Retinal pigment epithelial cell (primary cell): Measurements from ENCODE around the gene ST3GAL6.

Experiments
- DNase-seq: peaks from one replicate; pipeline ENCODE4 v3.0.0-alpha.2; 2010; ENCODE audit warnings: low read depth
- H3K4me3 ChIP-seq: 2 replicates; pipeline ENCODE4 v1.5.1; 2011; ENCODE audit warnings: mild to moderate bottlenecking, low read length, control low read depth, moderate library complexity
- TF ChIP-seq, protein P1 (sequence below): conservative IDR thresholded peaks from 2 replicates; pipeline ENCODE4 v1.5.1; 2011; ENCODE audit warnings: low read depth, low read length, control low read depth, inconsistent platforms

ST3GAL6 gene

DNA sequence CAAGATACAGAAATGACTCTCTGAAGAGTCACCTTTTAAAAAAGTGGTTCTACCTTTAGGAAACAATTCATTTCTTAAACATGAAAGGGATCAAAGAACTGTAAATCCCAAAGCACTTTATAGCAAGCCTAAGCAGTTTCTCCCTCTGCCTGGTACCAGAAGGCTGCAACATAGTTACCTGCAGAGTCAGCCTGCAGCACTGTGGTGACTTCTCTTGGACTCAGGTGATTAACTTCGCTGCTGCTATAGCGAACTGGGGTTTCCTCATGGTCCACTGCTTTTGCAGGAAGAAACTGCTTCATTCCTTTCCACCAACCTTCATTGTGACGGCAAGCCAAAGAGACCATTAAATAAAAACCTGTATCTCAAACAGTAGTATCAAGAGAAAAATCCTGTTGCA is 37.3 kb downstream of the ST3GAL6 start:
- H3K4me3 ChIP-seq = no peak overlapping the region
- no peak for DNase-seq
- TF ChIP-seq, protein P1, sequence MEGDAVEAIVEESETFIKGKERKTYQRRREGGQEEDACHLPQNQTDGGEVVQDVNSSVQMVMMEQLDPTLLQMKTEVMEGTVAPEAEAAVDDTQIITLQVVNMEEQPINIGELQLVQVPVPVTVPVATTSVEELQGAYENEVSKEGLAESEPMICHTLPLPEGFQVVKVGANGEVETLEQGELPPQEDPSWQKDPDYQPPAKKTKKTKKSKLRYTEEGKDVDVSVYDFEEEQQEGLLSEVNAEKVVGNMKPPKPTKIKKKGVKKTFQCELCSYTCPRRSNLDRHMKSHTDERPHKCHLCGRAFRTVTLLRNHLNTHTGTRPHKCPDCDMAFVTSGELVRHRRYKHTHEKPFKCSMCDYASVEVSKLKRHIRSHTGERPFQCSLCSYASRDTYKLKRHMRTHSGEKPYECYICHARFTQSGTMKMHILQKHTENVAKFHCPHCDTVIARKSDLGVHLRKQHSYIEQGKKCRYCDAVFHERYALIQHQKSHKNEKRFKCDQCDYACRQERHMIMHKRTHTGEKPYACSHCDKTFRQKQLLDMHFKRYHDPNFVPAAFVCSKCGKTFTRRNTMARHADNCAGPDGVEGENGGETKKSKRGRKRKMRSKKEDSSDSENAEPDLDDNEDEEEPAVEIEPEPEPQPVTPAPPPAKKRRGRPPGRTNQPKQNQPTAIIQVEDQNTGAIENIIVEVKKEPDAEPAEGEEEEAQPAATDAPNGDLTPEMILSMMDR = no peak

- no peak for DNase-seq
- TF ChIP-seq, protein P1 = peak; percentile 39
Observed at GRCh38 chr3:98801043-98801747, 38.1 kb downstream of the ST3GAL6 start.

DNA sequence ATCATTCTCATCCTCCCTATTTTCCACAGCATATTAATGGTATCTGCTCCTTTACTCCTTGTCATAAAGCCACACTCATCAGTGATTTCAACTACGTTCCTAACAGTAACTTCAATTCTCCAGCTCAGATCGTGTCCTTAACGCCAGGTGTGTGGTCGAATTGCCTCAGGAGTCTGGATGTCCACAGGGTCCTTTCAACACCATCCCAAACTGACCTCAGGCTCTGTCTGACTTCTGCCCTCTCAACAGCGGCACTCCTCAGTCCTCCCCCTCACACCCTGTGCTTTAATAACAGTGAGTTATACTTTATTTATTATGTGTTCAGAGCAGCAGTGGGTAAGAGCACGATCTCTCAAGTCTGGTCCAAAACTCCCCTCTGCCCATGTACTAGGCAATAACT is 42.4 kb downstream of the ST3GAL6 start:
- no peak for DNase-seq
- TF ChIP-seq, protein P1 = no peak
- H3K4me3 ChIP-seq = no peak overlapping the region

More at GRCh38 chr3:98801043-98801747, 38.1 kb downstream of the ST3GAL6 start:
- H3K4me3 ChIP-seq = no peak overlapping the region

DNA sequence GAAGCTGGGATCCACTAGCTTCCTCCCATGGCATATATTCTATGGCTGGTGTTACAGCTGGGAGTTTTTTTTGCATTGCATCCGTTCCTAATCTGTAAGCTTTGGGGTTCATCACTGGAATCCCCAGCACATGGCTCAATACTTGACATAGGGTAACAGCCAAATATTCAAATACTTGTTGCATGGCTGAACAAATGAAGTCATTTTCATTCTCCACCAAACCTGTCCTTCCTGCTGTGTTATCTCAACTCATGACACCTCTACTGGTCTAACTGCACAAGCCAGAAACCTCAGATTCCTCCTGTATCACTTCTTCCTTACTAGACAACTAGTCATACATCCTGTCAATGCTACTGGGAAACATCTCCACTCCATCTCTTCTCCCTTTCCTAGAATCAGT is 43.4 kb downstream of the ST3GAL6 start:
- no peak overlapping the region for H3K4me3 ChIP-seq
- TF ChIP-seq, protein P1 = no peak
- DNase-seq = no peak

DNA sequence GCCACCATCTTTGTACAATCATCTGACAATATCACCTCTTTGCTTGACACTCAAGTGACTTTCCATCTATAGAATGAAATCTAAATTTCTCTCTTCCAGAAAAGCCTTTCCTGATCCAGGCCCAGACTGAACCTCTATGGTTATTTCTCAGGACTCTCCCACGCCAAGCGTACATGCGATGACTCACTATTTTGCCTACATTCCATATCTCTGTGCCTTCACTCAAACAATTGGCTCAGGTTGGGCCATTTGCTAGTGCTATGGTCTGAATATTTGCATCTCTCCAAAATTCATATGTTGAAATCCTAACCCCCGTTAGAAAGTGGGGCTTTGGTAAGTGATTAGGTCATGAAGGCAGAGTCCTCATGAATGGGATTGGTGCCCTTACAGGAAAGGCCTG is 43.9 kb downstream of the ST3GAL6 start:
- TF ChIP-seq, protein P1 = no peak
- no peak for DNase-seq
- H3K4me3 ChIP-seq = no peak overlapping the region

DNA sequence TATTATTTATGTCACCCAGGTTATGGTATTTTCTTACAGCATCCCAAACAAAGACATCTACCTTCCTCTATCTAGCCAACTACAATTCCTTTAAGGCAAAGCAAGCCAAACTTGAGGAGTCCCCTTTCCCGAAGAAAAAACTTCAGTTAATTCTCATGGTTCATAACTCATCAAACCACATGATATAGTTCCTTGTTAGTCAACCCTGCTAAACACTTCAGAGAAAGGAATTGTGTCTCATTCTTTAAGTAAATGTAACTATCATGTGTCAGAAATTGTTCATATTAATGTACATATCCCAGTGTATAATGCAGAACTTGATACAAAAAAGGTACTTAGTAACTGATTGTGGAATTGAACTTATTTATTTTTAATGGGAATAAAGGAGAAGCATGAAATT is 44.4 kb downstream of the ST3GAL6 start:
- DNase-seq = no peak
- TF ChIP-seq, protein P1 = no peak
- H3K4me3 ChIP-seq = no peak overlapping the region

GRCh38 chr3:98808071-98808470 is 44.9 kb downstream of the ST3GAL6 start:
- H3K4me3 ChIP-seq = no peak overlapping the region
- TF ChIP-seq, protein P1 = no peak
- no peak for DNase-seq
